Measurements from ENCODE around the gene FPR3. TPM values are rescaled to one million over a fixed set of nuclear protein-coding genes. Genes with fewer than 3 reads are reported as not detected.

The FPR3 gene, protein sequence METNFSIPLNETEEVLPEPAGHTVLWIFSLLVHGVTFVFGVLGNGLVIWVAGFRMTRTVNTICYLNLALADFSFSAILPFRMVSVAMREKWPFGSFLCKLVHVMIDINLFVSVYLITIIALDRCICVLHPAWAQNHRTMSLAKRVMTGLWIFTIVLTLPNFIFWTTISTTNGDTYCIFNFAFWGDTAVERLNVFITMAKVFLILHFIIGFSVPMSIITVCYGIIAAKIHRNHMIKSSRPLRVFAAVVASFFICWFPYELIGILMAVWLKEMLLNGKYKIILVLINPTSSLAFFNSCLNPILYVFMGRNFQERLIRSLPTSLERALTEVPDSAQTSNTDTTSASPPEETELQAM
- total RNA-seq: not detected

GRCh38 chr19:51794885-51795490 lies at the start of gene FPR3:
FPR3 (plus strand) TSS chr19:51795157; CDS start chr19:51823749, 28,592 bp downstream.
- no peak for ATAC-seq (replicated peaks in 1 of 2)
- no peak for DNase-seq
- Mint-ChIP-seq H3K27ac (no peak within 1 kb of the TSS), H3K9me3 (peaks cover 14 to 16% of the 10 kb centered on the region in 2 donors), H3K4me1 (ENCODE audit: low read depth) (no peaks in the 10 kb centered on the region), H3K27me3 (ENCODE audit: low read depth) (peaks cover 14% of the 10 kb centered on the region), H3K4me3 (no peak within 1 kb of the TSS), H3K36me3 (ENCODE audit: insufficient read depth in 2 of 2) (peaks cover 3 to 6% of the 10 kb centered on the region in 2 donors)

DNA sequence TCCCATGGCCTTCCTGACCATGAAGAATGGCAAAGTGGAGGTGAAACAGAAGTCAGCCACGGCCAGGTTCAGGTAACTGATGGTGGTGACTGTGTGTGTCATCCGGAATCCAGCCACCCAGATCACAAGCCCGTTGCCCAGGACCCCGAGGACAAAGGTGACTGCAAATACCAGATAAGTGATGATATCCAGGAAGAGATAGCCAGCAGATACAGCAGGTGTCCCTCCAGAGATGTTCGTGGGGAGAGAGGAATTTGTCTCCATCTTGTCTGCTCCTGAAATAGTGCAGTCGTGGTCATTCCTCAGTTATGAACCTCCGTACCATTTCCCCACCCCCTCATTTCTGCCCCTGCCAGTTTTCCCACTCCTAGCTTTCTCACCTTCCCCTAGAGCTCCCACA lies 48.2 kb upstream of the FPR3 start:
- H3K4me1 Mint-ChIP-seq (ENCODE audit: low read depth): no peaks in the 10 kb centered on the region
- H3K9me3 Mint-ChIP-seq: no peaks in the 10 kb centered on the region
- no peak for DNase-seq
- H3K36me3 Mint-ChIP-seq (ENCODE audit: insufficient read depth in 2 of 2): no peaks in the 10 kb centered on the region
- peaks cover 12% of the 10 kb centered on the region for H3K27me3 Mint-ChIP-seq (ENCODE audit: low read depth)
- no peak for ATAC-seq (replicated peaks in 1 of 2)
- H3K27ac Mint-ChIP-seq: no peak overlapping the region
- H3K4me3 Mint-ChIP-seq: no peak overlapping the region

GRCh38 chr19:51749979-51750378 lies 45.0 kb upstream of the FPR3 start:
- no peak overlapping the region for H3K4me3 Mint-ChIP-seq
- H3K27ac Mint-ChIP-seq: no peak overlapping the region
- peaks cover 13% of the 10 kb centered on the region for H3K27me3 Mint-ChIP-seq (ENCODE audit: low read depth)
- no peak for ATAC-seq (replicated peaks in 1 of 2)
- DNase-seq: no peak
- no peaks in the 10 kb centered on the region for H3K4me1 Mint-ChIP-seq (ENCODE audit: low read depth)
- no peaks in the 10 kb centered on the region for H3K36me3 Mint-ChIP-seq (ENCODE audit: insufficient read depth in 2 of 2)
- no peaks in the 10 kb centered on the region for H3K9me3 Mint-ChIP-seq

- no peak overlapping the region for H3K27ac Mint-ChIP-seq
- H3K4me3 Mint-ChIP-seq: no peak overlapping the region
Observed at GRCh38 chr19:51750400-51751094, 44.4 kb upstream of the FPR3 start.

GRCh38 chr19:51751655-51752054 lies 43.3 kb upstream of the FPR3 start, which contains the start of gene FPR1:
FPR1 (minus strand) TSS chr19:51751878; CDS start chr19:51746994, 4,884 bp downstream.
- Mint-ChIP-seq H3K27me3 (ENCODE audit: low read depth) (peaks cover 27% of the 10 kb centered on the region), H3K9me3 (peaks cover 0 to 5% of the 10 kb centered on the region in 2 donors), H3K4me1 (ENCODE audit: low read depth) (no peaks in the 10 kb centered on the region), H3K4me3 (no peak within 1 kb of the TSS), H3K36me3 (ENCODE audit: insufficient read depth in 2 of 2) (peaks cover 0 to 2% of the 10 kb centered on the region in 2 donors), H3K27ac (no peak within 1 kb of the TSS)
- ATAC-seq (replicated peaks in 1 of 2) (no peak), DNase-seq (no peak)

More at GRCh38 chr19:51750400-51751094, 44.4 kb upstream of the FPR3 start:
- no peaks in the 10 kb centered on the region for H3K4me1 Mint-ChIP-seq (ENCODE audit: low read depth)
- DNase-seq: no peak
- no peak for ATAC-seq (replicated peaks in 1 of 2)
- peaks cover 0 to 2% of the 10 kb centered on the region in 2 donors for H3K9me3 Mint-ChIP-seq
- H3K27me3 Mint-ChIP-seq (ENCODE audit: low read depth): peaks cover 18% of the 10 kb centered on the region
- H3K36me3 Mint-ChIP-seq (ENCODE audit: insufficient read depth in 2 of 2): no peaks in the 10 kb centered on the region

- no peak overlapping the region for H3K27ac Mint-ChIP-seq
Observed at GRCh38 chr19:51754109-51754508, 40.8 kb upstream of the FPR3 start.

DNA sequence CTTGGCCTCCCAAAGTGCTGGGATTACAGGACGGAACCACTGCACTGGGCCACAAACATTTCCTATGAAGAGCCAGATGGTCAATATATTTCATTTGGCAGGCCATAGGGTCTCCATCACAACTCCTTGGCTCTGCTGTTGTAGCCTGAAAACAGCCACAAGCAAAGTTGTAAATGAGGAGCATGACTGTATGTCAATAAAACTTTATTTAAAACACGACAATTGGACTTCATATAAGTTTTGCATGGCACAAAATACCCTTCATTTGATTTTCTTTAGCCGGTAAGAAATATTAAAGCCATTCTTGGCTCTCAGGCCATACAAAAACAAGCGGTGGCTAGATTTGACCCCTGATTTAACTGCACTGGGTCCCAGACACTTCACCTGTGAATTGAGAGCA lies 40.2 kb upstream of the FPR3 start:
- Mint-ChIP-seq H3K4me3 (no peak overlapping the region), H3K36me3 (ENCODE audit: insufficient read depth in 2 of 2) (peaks cover 0 to 2% of the 10 kb centered on the region in 2 donors), H3K27me3 (ENCODE audit: low read depth) (peaks cover 32% of the 10 kb centered on the region), H3K4me1 (ENCODE audit: low read depth) (no peaks in the 10 kb centered on the region), H3K27ac (no peak overlapping the region), H3K9me3 (peaks cover 0 to 7% of the 10 kb centered on the region in 2 donors)
- ATAC-seq (replicated peaks in 1 of 2) (no peak), DNase-seq (no peak)

More at GRCh38 chr19:51754109-51754508, 40.8 kb upstream of the FPR3 start:
- Mint-ChIP-seq H3K36me3 (ENCODE audit: insufficient read depth in 2 of 2) (peaks cover 0 to 2% of the 10 kb centered on the region in 2 donors), H3K4me3 (no peak overlapping the region), H3K27me3 (ENCODE audit: low read depth) (peaks cover 32% of the 10 kb centered on the region), H3K4me1 (ENCODE audit: low read depth) (no peaks in the 10 kb centered on the region), H3K9me3 (peaks cover 0 to 7% of the 10 kb centered on the region in 2 donors)
- no peak for ATAC-seq (replicated peaks in 1 of 2)
- no peak for DNase-seq

DNA sequence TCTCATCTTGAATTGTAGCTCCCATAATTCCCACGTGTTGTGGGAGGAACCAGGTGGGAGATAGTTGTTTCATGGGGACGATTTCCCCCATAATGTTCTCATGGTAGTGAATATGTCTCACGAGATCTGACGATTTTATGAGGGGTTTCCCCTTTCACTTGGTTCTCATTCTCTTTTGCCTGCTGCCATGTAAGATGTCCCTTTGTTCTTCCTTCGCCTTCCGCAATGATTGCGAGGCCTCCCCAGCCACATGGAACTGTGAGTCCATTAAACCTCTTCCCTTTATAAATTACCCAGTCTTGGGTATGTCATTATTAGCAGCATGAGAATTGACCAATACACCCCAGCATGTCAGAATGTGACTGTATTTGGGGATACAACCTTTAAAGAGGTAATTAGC lies 39.4 kb upstream of the FPR3 start:
- ATAC-seq (replicated peaks in 1 of 2) (no peak), DNase-seq (no peak)
- H3K4me3 Mint-ChIP-seq: no peak overlapping the region
- H3K36me3 Mint-ChIP-seq (ENCODE audit: insufficient read depth in 2 of 2): peaks cover 0 to 2% of the 10 kb centered on the region in 2 donors
- no peaks in the 10 kb centered on the region for H3K4me1 Mint-ChIP-seq (ENCODE audit: low read depth)
- no peak overlapping the region for H3K27ac Mint-ChIP-seq
- H3K9me3 Mint-ChIP-seq: peaks cover 0 to 7% of the 10 kb centered on the region in 2 donors
- H3K27me3 Mint-ChIP-seq (ENCODE audit: low read depth): peaks cover 32% of the 10 kb centered on the region

DNA sequence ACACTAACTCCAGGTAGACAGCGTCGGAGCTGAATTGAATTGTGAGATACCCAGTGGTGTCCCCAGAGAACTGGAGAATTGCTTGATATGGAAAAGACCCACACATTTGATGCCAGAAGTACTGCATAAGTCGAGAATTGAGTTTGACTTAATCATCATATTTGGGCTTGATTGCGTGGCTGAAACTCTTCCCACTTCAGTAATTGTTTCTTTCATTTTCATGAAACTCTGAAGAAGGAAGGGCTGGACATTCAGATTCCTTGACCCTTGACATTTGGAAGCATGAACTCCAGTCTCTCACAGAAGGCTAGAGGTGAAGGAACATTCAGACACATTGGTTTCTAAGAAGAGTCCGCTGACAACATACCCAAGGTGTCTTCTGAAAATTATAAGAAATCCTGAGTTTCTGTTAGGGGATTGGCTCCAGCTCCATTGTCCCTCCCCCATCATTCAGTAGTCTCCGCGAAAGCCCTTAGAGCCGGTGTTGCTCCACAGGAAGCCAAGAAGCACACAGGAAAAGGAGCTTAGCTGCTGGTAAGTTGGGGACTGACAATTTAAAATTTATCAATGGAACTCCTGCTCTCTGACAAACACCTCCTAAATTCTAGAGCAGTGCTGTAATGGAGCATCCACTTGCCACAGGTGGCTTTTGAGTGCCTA lies 34.1 kb upstream of the FPR3 start, which contains the start of gene FPR2:
FPR2 (plus strand) TSS at position 484 of the 660 bp plus-strand sequence. CDS start 7,479 bp downstream, outside the sequence.
- peaks cover 0 to 7% of the 10 kb centered on the region in 2 donors for H3K9me3 Mint-ChIP-seq
- no peak within 1 kb of the TSS for H3K4me3 Mint-ChIP-seq
- no peaks in the 10 kb centered on the region for H3K4me1 Mint-ChIP-seq (ENCODE audit: low read depth)
- H3K36me3 Mint-ChIP-seq (ENCODE audit: insufficient read depth in 2 of 2): peaks cover 1 to 3% of the 10 kb centered on the region in 2 donors
- ATAC-seq (replicated peaks in 1 of 2): no peak
- no peak within 1 kb of the TSS for H3K27ac Mint-ChIP-seq
- no peak for DNase-seq
- peaks cover 52% of the 10 kb centered on the region for H3K27me3 Mint-ChIP-seq (ENCODE audit: low read depth)

DNA sequence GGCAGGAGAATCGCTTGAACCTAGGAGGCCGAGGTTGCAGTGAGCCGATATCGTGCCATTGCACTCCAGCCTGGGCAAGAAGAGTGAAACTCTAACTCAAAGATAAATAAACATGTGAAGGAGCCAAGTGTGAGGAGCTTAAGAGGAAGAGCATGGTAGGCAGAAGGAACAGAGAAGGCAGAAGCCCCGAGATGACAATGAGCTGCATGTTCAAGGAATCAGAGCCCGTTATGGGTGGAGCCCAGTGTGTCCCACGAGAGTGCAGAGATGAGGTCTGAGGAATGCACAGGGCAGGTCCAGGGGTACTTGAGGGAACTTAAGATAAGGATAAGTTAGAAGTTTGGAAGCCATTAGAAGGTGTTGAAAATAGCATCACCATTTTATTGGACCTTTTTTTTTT lies 33.3 kb upstream of the FPR3 start:
- Mint-ChIP-seq H3K27me3 (ENCODE audit: low read depth) (peaks cover 45% of the 10 kb centered on the region), H3K36me3 (ENCODE audit: insufficient read depth in 2 of 2) (peaks cover 1 to 3% of the 10 kb centered on the region in 2 donors), H3K4me3 (no peak overlapping the region), H3K27ac (no peak overlapping the region), H3K9me3 (peaks cover 0 to 7% of the 10 kb centered on the region in 2 donors), H3K4me1 (ENCODE audit: low read depth) (no peaks in the 10 kb centered on the region)
- no peak for DNase-seq
- ATAC-seq (replicated peaks in 1 of 2): no peak

DNA sequence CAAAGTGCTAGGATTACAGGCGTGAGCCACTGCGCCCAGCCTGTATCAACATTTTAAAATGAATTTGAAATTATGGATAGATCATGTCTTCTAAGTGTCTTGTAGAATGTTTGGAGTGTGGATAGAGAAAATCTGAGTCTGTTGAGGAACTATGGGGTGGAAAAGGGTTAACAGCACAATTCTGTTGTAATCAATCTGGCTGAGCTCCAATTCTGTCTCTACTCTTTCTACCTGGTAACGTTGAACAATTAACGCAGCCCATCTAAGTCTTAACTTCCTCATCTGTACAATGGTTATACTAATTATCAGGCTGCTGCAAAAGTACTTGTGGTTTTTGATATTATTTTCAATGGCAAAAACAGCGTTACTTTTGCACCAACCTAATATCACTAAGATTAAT lies 29.9 kb upstream of the FPR3 start:
- no peak for DNase-seq
- peaks cover 1 to 3% of the 10 kb centered on the region in 2 donors for H3K36me3 Mint-ChIP-seq (ENCODE audit: insufficient read depth in 2 of 2)
- H3K27me3 Mint-ChIP-seq (ENCODE audit: low read depth): peaks cover 41% of the 10 kb centered on the region
- no peak for ATAC-seq (replicated peaks in 1 of 2)
- no peaks in the 10 kb centered on the region for H3K4me1 Mint-ChIP-seq (ENCODE audit: low read depth)
- H3K4me3 Mint-ChIP-seq: no peak overlapping the region
- H3K27ac Mint-ChIP-seq: no peak overlapping the region
- H3K9me3 Mint-ChIP-seq: peaks cover 3 to 4% of the 10 kb centered on the region in 2 donors

DNA sequence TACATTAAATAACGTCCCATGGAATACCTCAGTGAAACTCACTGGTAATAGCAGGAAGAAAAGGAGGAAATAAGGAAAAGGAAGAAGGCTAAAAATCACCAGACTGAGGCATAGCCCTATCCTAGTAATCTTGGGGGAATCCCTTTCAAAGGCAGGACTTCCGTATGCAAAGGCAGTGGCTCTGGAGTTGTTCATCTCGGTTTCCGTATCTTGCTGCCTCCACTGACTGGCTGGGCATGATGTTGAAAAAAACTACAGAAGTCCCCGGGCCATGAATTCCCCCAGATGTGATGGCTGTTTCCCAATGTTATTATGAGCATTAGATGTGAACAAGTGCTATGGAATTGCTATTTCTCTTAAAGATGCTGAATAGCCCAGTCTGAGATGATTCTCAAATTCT lies 28.5 kb upstream of the FPR3 start:
- Mint-ChIP-seq H3K4me3 (no peak overlapping the region), H3K27me3 (ENCODE audit: low read depth) (peaks cover 50% of the 10 kb centered on the region), H3K27ac (no peak overlapping the region), H3K9me3 (peaks cover 3 to 4% of the 10 kb centered on the region in 2 donors), H3K4me1 (ENCODE audit: low read depth) (no peaks in the 10 kb centered on the region), H3K36me3 (ENCODE audit: insufficient read depth in 2 of 2) (peaks cover 1 to 3% of the 10 kb centered on the region in 2 donors)
- ATAC-seq (replicated peaks in 1 of 2): no peak
- DNase-seq: no peak

All from activated T-cell treated with anti-CD3 and anti-CD28 coated beads, Interleukin-2, amount 50 U/mL, for 72 hours (primary cell).